Femur (tissue), 1 donor: ENCODE results near the gene SKA2.
"Not testable (repeated sequence)": the region's sequence is repeated elsewhere in the genome, so short reads cannot be mapped to it uniquely, and the experiment has no call there.

Source experiments
- DNase-seq: peaks from one replicate; pipeline ENCODE4 v3.0.0-alpha.2; 2017

The SKA2 gene, protein sequence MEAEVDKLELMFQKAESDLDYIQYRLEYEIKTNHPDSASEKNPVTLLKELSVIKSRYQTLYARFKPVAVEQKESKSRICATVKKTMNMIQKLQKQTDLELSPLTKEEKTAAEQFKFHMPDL

DNA sequence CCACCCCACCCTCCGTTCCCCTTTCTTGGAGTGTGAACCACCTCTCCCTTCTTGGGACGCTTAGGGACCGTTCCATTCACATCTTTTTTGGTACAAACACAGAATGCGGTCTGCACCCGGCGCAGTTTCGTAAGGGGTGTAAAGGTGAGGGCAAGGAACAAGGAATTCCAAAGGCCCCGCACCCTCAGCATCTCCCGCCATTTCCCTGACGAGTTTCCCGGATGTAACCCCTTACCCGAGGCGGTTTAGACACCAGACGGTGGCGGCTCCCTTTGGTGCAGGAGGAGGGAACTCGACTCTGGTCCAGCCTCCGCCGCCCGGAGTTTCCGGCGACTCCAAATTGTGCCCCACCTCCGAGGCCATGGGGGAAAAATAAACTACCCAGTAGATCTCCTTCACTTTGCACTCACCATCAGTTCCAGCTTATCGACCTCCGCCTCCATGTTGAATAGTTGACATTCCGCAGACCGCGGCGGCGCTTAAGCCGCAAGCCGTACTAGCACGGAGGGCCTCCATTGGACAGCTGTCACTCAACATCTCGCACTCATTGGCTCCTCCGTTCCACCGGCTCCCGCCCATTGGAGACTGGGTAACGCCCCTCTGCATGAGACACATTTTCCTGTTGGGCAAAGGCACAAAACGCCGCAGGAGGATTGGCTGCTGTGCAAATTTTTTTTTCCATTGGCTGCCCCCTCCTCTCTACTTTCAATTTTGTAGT, at the start of gene SKA2:
TSS of gene SKA2 (minus strand) at position 466 of the 718 bp plus-strand sequence. CDS start at position 443, 23 bp downstream.
- no peak for DNase-seq

DNA sequence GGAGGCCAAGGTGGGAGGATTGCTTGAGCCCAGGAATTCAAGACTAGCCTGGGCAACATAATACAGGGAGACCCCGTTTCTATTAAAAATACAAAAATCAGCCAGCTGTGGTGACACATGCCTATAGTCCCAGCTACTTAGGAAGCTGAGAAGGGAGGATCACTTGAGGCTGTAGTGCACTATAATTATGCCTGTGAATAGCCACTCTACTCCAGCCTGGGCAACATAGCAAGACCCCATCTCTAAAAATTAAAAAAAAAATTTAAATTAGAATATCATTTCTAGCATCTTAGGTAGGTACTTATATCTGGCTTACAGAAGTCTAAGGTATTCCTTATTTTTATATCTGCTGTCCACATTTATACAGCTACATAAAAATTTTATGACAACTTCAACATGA, 47.3 kb upstream of the SKA2 start:
- no peak for DNase-seq

DNA sequence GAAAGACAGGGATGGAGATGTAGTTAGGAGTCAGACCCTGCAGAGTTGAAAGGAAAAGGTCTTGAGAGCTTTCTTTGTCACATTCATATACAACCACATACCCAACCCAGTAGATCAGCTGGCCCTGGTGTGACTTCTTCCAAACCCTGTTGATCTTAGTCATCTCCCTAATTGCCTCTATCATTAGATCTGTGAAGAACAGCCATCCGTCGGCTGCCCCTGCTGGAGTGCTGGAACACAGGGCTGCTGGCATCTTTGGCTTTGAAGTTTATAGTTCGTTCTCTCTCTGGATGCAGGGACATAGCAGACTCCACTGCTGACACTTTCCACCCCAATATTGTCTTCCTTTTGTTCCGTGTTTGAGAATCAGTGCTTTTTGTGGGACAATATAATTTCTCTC, 44.4 kb upstream of the SKA2 start:
- no peak for DNase-seq

DNA sequence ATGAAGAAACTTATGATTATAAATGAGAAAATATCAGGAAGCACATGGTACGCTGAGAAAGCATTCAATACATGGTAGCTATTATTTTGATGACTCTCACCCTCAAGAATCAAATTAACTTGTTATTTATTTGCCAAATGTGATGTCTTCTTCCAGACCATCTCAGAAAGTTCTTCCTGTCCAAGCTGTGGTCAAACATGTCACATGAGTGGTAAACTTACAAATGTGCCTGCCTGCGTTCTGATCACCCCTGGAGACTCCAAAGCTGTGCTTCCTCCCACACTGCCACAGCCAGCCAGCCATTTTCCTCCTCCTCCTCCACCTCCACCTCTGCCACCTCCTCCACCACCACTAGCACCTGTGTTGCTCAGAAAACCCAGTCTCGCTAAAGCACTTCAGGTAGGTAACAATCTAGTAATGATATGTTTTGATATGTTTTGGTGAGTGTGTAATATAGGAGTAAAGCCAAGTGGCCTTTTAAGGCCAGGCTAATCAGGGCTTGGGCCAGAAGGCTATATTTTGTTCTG, 38.4 kb upstream of the SKA2 start:
- DNase-seq = no peak

DNA sequence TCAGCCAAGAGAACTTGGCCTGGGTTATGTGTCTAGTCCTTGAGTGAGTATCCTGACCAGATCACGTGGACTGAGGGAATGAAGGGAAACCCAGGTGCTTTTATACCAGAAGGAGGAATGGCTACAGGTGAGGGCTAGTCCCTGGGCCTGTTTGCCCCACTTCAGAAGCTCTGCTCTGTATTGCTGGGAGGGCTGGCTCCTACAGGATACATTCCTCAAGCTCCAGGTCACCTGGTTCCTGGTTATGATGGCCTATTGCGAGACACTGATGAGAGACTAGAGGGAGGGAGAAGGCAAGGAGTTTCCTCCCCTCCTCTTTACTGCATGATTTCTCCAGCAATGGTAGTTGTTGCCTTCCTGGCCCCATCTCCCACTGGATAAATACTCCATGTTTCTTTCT, 35.8 kb upstream of the SKA2 start:
- DNase-seq = no peak

DNA sequence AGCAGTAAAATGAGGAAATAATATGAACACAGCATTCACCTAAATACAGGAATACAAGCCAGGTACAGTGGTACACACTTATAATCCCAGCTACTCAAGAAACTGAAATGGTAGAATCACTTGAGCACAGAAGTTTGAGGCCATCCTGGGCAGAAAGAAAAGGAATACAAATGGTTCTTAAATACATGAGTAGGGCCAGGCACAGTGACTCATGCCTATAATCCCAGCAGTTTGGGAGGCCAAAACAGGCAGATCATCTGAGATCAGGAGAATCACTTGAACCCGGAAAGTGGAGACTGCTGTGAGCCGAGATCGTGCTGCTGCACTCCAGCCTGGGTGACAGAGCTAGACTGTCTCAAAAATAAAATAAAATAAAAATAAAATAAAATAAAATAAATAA, 31.9 kb upstream of the SKA2 start:
- DNase-seq = no peak

DNA sequence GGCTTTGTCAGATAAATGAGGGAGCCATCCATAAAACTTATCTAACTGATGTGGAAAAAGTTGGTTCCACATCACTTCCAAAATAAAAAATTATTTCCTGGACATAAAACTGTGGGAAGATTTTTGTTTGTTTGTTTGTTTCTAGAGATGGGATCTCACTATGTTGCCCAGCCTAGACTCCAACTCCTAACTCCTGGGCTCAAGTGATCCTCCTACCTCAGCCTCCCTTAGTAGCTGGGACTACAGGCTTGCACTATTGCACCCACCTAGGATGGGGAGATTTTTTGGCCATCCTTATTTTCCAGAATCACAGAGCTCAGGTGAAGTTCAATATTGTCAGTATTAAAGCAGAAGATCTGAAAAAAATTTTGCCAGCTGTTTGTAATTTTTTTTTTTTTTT, 31.0 kb upstream of the SKA2 start:
- DNase-seq = no peak

DNA sequence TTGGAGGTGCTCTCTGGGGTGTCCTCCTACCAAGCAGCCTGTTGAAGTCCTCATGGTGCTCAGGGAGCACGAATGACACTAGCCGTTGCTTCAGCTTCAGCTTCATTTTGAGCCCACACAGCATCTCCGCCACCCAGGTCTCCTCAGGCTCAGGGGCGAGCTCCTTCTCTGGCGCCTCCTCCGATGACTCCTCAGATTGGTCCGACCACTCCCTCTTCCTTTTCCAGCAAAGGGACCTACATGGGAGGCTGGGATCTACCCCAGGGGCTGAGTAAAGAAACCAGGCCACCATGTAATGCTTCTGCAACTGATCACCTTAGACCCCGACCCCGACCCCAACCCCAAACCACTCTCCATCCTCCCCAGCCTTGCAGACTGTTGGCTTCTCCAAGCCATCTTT, 26.5 kb upstream of the SKA2 start:
- no peak for DNase-seq

DNA sequence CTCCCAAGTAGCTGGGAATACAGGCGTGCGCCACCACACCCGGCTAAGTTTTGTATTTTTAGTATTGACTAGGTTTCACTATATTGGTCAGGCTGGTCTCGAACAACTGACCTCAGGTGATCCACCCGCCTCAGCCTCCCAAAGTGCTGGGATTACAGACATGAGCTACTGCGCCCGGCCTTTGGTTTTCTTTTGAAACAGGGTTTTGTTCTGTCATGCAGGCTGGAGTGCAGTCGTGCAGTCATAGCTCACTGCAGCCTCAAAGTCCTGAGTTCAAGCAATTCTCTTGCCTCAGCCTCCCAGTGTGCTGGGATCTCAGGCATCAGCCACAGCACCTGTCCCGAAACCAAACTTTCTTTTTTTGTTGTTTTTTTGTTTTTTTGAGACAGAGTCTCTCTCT, 25.6 kb upstream of the SKA2 start:
- no peak for DNase-seq

DNA sequence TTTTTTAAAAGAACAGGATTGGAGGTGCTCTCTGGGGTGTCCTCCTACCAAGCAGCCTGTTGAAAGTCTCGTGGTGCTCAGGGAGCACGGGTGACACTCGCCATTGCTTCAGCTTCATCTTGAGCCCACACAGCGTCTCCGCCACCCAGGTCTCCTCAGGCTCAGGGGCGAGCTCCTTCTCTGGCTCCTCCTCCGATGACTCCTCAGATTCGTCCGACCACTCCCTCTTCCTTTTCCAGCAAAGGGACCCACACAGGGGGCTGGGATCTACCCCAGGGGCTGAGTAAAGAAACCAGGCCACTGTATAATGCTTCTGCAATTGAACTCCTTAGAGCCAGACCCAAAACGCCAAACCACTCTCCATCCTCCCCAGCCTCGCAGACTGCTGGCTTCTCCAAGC, 24.6 kb upstream of the SKA2 start:
- DNase-seq = not testable (repeated sequence)

DNA sequence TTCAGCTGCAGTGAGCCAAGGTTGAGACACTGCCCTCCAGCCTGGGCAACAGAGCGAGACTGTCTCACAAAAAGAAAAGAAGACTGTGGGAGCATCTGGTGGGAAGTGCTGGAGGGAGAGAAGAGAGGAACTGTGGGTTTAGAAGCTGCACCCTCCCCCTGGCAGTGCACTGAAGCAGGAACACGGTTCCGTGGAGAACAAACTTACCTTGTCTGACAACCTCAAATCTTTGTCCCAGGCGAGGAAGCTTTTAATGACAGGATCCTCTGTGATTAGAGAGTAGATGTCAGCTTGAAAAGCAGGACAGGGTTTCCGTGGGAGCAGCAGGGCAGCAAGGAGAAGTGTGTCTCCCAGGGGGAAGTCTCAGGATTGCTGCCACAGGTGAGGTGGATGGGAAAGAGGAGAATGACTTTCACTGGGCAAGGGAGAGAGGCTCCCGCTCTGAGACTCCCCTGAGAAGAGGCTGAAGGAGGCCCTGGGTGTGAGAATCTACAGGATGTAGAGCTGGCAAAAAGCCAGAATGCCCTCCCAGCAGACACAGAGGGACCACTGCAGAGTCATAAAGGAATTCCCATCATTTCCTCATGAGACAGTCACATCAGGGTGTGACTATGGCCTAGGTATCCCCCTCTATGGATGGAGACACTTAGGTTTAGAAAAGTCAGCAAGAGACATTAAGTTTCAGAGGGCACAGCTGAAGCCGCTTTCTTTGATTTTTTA, 23.4 kb upstream of the SKA2 start:
- no peak for DNase-seq

DNA sequence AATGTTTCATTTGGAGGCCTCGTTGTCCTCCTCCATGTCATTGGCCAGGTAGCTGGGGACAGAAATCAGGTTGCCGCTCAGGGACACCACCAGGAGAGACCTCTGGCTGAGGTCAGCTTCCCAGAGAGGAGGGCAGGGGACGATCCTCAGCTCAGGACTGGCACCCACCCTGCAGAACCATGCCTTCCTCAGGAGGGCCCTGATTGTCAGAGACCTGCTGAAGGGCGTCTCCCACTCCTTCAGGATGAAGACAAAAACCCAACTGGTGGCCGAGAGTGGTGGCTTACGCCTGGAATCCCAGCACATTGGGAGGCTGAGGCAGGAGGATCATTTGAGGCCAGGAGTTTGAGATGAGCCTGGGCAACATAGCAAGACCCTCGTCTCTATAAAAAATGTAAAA, 20.1 kb upstream of the SKA2 start:
- no peak for DNase-seq

DNA sequence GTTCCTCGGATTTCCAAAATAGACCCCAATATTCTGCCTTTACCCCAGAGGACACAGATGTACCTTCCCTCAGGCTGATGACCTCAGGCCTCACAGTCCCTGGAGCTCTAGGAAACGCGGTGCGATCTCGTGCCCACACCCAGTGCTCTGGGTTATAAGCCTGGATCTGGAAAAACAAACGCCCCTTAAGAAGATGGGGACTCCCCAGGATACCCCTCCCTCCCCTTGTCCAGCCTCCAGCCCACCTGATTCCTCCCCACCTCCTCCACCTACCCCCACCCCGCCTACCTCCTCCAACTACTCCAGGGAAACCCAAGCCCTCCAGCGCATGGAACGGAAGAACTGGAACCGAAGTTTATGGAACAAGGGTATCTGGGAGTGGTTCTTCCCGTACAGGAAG, 19.7 kb upstream of the SKA2 start:
- no peak for DNase-seq

DNA sequence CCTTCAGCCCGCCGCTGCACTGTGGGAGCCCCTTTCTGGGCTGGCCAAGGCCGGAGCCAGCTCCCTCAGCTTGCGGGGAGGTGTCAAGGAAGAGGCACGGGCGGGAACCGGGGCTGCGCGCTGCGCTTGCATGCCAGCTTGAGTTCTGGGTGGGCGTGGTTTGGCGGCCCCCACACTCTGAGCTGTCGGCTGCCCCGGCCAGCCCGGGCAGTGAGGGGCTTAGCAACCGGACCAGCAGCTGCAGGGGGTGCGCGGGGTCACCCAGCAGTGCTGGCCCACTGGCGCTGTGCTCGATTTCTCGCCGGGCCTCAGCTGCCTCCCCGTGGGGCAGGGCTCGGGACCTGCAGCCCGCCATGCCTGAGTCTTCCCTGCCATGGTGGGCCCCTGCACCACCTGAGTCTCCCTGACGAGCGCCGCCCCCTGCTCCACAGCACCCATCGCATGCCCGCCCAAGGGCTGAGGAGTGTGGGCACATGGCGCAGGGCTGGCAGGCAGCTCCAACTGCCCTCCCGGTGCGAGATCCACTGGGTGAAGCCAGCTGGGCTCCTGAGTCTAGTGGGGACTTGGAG, 17.5 kb upstream of the SKA2 start:
- DNase-seq = no peak

DNA sequence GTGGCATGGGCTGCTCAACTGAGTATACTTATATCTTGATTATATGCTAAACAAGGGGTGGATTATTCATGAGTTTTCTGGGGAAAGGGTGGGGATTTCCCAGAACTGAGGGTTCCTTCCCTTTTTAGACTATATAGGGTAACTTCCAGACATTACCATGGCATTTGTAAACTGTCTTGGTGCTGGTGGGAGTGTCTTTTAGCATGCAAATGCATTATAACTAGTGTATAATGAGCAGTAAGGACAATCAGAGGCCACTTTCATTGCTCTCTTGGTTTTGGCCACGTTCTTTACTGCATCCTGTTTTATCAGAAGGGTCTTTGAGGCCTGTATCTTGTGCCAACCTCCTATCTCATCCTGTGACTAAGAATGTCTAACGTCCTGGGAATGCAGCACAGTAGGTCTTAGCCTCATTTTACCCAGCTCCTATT, 12.6 kb upstream of the SKA2 start:
- DNase-seq = no peak

DNA sequence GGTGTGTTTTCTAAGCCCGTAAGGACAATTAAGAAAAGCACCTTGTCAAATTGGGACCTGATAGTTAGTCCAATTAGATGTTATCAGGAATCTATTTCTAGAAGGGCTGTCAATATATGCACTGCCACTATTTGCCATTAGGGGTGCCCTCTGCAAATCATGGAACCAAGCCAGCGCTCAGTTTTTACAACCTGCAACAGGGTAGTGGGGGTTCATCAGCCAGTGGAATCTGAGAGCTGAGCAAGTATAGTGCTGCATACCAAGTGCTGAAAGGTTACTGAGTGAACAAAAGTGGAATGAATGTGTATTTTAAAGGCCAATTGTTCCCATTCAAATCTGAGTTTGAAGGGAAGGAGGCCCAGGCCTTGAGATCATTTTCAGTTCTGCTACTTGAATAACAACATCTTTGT, 11.0 kb upstream of the SKA2 start:
- DNase-seq = peak; percentile 27

DNA sequence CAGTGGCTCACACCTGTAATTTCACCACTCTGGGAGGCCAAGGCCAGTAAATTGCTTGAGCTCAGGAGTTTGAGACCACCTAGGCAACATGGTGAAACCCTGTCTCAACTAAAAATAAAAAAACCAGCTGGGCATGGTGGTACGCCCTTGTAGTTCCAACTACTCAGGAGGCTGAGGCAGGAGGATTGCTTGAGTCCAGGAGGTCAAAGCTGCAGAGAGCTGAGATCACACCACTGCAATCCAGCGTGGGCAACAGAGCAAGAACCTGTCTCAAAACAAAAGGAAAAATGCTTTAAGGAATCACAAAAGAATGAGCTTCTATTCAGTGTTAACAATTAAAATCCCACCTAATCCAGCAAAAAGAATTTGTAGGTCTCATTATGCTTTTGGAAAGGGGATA, 6.5 kb upstream of the SKA2 start:
- DNase-seq = no peak

DNA sequence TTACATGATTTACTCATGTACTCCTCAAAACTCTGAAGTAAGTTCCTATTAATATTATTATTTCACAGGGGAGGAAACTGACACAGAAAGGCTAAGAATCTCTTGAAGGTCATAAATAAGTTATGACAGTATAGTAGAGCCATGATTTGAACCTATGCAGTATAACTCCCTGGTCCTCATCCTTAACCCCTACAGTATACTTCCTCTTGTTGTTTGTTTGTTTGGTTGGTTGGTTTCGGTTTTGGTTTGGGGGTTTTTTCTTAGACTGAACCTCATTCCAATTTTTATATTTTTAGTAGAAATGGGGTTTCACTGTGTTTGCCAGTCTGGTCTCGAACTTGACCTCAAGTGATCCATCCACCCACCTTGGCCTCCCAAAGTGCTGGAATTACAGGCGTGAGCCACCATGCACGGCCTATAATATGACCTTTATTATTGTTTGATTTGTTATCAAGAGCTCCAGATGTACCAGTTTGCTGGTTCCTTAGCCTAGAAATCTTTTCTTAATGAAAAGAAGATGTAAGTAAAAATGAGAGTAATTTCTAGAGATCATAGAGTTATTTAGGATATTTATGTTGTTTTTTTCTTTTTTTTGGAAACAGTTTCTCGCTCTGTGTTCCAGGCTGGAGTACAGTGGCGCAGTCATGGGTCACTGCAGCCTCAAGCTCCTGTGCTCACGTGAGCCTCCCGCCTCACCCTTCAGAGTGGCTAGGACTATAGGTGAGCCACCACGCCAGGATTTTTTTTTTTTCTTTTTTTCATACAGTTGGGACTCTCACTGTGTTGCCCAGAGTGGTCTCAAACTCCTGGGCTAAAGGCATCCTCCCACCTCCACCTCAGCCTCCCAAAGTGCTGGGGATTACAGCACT, 5.4 kb upstream of the SKA2 start:
- DNase-seq = no peak

DNA sequence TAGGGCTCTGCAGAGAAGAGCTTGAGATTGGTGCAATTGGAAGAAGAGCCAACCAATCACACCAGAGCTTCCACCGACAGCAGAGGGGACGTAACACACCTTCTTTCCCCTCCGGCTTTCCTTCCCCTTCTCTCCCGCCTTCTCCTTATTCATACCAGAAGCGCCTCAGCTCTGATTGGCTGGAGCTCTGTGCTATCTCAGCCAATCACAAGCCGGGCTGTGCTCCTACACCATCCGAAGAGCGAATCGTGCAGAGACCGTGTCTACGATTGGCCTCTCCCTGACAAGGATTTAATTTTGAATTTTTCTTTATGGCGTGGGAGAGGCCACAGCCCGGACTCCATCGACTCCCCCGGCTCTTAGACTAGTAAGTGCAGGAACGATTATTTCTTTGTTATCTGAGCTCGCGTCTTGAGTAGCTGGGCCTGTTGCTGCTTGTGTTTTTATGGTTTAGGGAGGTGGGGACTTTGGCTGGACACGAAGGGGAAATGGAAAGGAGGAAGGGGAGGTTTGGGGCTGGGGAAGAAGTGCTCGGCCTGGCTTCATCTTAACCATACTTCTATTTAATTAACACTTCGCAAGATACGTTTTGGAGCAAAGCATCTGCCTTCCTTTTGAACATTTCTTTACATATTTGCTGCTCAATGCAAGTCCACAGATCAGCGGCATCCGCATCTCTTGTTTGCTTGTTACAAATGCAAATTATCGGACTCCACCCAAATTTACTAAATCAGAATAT, 622 bp upstream of the SKA2 start, which contains the start of gene PRR11:
TSS of gene PRR11 (plus strand) at position 308 of the 739 bp plus-strand sequence. CDS start 14,007 bp downstream, outside the sequence.
- peak; percentile 99 for DNase-seq

DNA sequence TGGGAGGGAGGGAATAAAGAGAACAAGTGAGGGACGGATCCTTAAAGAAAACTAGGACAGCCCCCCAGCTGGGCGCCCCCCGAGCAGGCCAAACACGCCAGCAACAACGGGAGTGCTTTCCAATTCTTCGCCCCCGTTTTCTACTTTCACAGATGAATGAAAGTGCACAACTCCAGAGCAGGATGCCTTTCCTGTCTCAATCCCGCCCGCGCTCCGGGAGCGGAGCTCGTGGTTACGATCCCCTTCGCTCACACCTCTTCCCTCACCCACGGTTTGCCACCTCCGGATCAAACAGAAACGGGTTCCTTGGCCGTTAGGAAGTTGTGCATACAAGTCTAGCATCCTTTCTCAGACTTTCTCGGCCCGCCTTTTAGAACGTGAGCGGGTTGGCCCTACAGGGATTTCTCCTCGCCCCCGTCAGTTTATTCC, 680 bp downstream of the SKA2 start:
- DNase-seq = peak; percentile 67

DNA sequence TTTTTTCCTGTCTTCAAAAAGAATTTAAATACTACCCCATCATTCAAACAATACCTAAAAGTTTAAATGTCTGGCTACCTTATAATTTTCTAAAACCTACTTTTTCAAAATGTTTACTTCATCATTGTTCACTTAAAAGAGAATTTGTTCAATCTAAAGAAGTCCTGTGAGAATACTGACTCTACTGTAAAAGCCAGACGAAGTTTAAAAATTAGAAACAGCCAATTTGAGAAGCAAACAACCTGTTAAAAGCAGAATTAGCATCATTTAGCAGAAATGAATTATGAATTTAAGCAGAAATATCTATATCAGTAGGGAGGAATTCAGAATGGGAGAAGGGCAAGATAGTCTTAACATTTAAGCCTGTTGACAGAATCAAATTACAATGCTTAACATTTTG, 2.1 kb downstream of the SKA2 start:
- DNase-seq = no peak

DNA sequence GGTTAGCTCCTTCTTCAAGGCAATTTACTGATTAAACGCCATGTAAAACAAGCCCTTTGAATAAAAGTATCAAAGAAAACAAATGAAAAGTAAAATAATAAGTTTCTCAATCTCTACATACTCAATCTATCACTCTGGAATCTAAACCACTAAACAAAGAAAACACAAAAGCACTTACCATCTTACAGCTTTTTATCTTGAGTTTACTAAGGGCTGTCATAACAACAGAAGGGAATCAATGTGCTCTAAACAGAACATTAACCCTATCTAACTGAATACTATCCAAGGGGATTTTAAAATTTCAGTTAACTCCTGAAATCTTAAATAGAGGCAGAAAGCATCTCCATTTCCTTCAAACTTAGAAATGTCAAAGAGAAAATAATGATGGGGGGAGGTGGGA, 3.4 kb downstream of the SKA2 start:
- no peak for DNase-seq
